B cell (primary cell): ENCODE results near the gene DOK5. TPM values are rescaled to one million over a fixed set of nuclear protein-coding genes. Genes with fewer than 3 reads are reported as not detected.
A peak's percentile ranks its signal among the peaks of the same experiment; 100 is the strongest.

ENCODE experiments used
- ATAC-seq: fragments of 200-7000 bp; cut with Tn5 transposase; one replicate; pipeline ENCODE4 v1.10.0; 2021; ENCODE audit warnings: low read depth, mild to moderate bottlenecking, moderate number of reproducible peaks, moderate library complexity
- CTCF ChIA-PET: fragments of 350-600 bp; sonication (Branson Sonifier 250); formaldehyde crosslinking; loops from one replicate; lab custom pipeline; 2021; ENCODE audit warnings: antibody characterized with exemption, inconsistent platforms; lab: Charles Lee
- POLR2A ChIA-PET: fragments of 350-600 bp; sonication (Branson Sonifier 250); formaldehyde crosslinking; loops from one replicate; lab custom pipeline; 2021; ENCODE audit warnings: antibody characterized with exemption; lab: Charles Lee
- DNase-seq: peaks from one replicate; pipeline ENCODE4 v3.0.0; 2013
- H2AFZ ChIP-seq: 2 replicates; pipeline ENCODE4 v1.6.1; 2012; ENCODE audit warnings: mild to moderate bottlenecking, low read depth, low read length; ENCODE audit not compliant: insufficient read depth, poor library complexity, severe bottlenecking
- H3K27ac ChIP-seq, 2 donors: 1 replicate in 1 of 2; 2 replicates in 1 of 2; pipeline ENCODE4 v1.5.1; 2012 to 2013; ENCODE audit warnings: low read length in 2 of 2, mild to moderate bottlenecking in 2 of 2, moderate library complexity in 1 of 2
- H3K27me3 ChIP-seq, 4 experiments: fragments of 200-600 bp in 1 of 4; sonication (generic) in 1 of 4; replicated peaks in 1 of 4; 1 replicate in 2 of 4; 2 replicates in 2 of 4; pipeline versions ENCODE4 v1.6.1 to v1.7.0; 2013 to 2016; ENCODE audit warnings: low read length in 3 of 4, mild to moderate bottlenecking in 2 of 4, mixed read lengths in 1 of 4, moderate library complexity in 1 of 4; ENCODE audit not compliant: insufficient read depth in 4 of 4, control insufficient read depth in 3 of 4; ENCODE audit errors: control extremely low read depth in 1 of 4
- H3K36me3 ChIP-seq, 2 experiments: replicated peaks in 1 of 2; 1 replicate in 1 of 2; 2 replicates in 1 of 2; pipeline versions ENCODE4 v1.6.1 to v1.7.1; 2013; ENCODE audit warnings: low read length in 1 of 2; ENCODE audit not compliant: insufficient read depth in 2 of 2, control insufficient read depth in 1 of 2; ENCODE audit errors: control extremely low read depth in 1 of 2, extremely low read depth in 1 of 2
- H3K4me1 ChIP-seq, 2 donors: fragments of 200-600 bp in 1 of 2; sonication (generic) in 1 of 2; 1 replicate in 1 of 2; 2 replicates in 1 of 2; pipeline versions ENCODE4 v1.5.1 to v1.6.1; 2013 to 2017; ENCODE audit warnings: low read length in 2 of 2; ENCODE audit not compliant: control insufficient read depth in 2 of 2, insufficient read depth in 2 of 2
- H3K4me2 ChIP-seq: replicated peaks from 2 replicates; pipeline ENCODE3; 2012; ENCODE audit warnings: mild to moderate bottlenecking, low read depth, low read length; ENCODE audit not compliant: poor library complexity, severe bottlenecking
- H3K4me3 ChIP-seq, 5 experiments: fragments of 200-600 bp in 1 of 5; sonication (generic) in 1 of 5; 1 replicate in 3 of 5; 2 replicates in 2 of 5; pipeline versions ENCODE4 v1.5.1 to v1.7.0; 2011 to 2016; ENCODE audit warnings: low read length in 4 of 5, mild to moderate bottlenecking in 4 of 5, low read depth in 2 of 5, control low read depth in 1 of 5, moderate library complexity in 1 of 5; ENCODE audit not compliant: insufficient read depth in 1 of 5; ENCODE audit errors: control extremely low read depth in 1 of 5, extremely low read depth in 1 of 5
- H3K79me2 ChIP-seq: fragments of 200-600 bp; sonication (generic); one replicate; pipeline ENCODE4 v1.6.0; 2016; ENCODE audit warnings: low read length; ENCODE audit not compliant: control insufficient read depth, insufficient read depth
- H3K9ac ChIP-seq: fragments of 200-600 bp; sonication (generic); 2 replicates; pipeline ENCODE4 v1.6.1; 2017; ENCODE audit warnings: mild to moderate bottlenecking, low read length, moderate library complexity
- H3K9me3 ChIP-seq, 3 donors: one replicate each; pipeline versions ENCODE4 v1.6.1 to v1.7.1; 2013; ENCODE audit warnings: low read length in 2 of 3; ENCODE audit not compliant: control insufficient read depth in 2 of 3, insufficient read depth in 1 of 3; ENCODE audit errors: control extremely low read depth in 1 of 3
- H4K20me1 ChIP-seq: 2 replicates; pipeline ENCODE4 v1.6.0; 2012; ENCODE audit warnings: mild to moderate bottlenecking, low read length; ENCODE audit not compliant: insufficient read depth, control insufficient read depth, poor library complexity, severe bottlenecking
- H3K27ac Mint-ChIP-seq: one replicate; pipeline ENCODE4 v1.8.0; 2021; ENCODE audit warnings: mixed read lengths
- H3K27me3 Mint-ChIP-seq: one replicate; pipeline ENCODE4 v1.8.0; 2021; ENCODE audit warnings: mixed read lengths
- H3K4me1 Mint-ChIP-seq: one replicate; pipeline ENCODE4 v1.8.0; 2021; ENCODE audit warnings: mixed read lengths
- H3K4me3 Mint-ChIP-seq: one replicate; pipeline ENCODE4 v1.8.0; 2021; ENCODE audit warnings: mixed read lengths
- H3K9me3 Mint-ChIP-seq: one replicate; pipeline ENCODE4 v1.8.0; 2022; ENCODE audit warnings: mixed read lengths; ENCODE audit not compliant: insufficient read depth
- EZH2 ChIP-seq: IDR thresholded peaks from 2 replicates; pipeline ENCODE4 v1.6.1; 2012; ENCODE audit warnings: borderline replicate concordance, low read depth, mild to moderate bottlenecking, moderate library complexity, low read length; ENCODE audit not compliant: insufficient read depth, poor library complexity, severe bottlenecking
- WGBS: methylation state at CpG from one replicate; pipeline ENCODE4 v1.1.5; 2013; ENCODE audit warnings: missing lambda C conversion rate; ENCODE audit not compliant: insufficient coverage; 5-methylcytosine and 5-hydroxymethylcytosine counted together
- intact Hi-C: fragments of 100-400 bp; cut with micrococcal nuclease; formaldehyde crosslinking; loops from one replicate; pipeline ENCODE4 v1.10.0; 2022
- polyA plus RNA-seq: library from polyadenylated mRNA; depleted of rRNA; stranded (reverse); fragments of >200 nt; gene quantifications from 2 replicates; pipeline ENCODE4 v1.2.3, GENCODE V29; 2012
- total RNA-seq, 2 donors: library from RNA; stranded (reverse); fragments of 120-200 nt in 1 of 2; gene quantifications; 1 replicate in 1 of 2; 2 replicates in 1 of 2; pipeline versions ENCODE4 v1.2.3 to v1.2.4, GENCODE V29; 2013 to 2022
- TF ChIP-seq, protein P1 (sequence below): fragments of 200-600 bp; IDR thresholded peaks from one replicate; pipeline ENCODE4 v1.8.0; 2022; ENCODE audit warnings: antibody characterized with exemption, mild to moderate bottlenecking

DOK5 gene
- total and polyA plus RNA-seq, 2 donors (not counting 1 experiment from before 2014, with no cell fraction given): not detected

DNA sequence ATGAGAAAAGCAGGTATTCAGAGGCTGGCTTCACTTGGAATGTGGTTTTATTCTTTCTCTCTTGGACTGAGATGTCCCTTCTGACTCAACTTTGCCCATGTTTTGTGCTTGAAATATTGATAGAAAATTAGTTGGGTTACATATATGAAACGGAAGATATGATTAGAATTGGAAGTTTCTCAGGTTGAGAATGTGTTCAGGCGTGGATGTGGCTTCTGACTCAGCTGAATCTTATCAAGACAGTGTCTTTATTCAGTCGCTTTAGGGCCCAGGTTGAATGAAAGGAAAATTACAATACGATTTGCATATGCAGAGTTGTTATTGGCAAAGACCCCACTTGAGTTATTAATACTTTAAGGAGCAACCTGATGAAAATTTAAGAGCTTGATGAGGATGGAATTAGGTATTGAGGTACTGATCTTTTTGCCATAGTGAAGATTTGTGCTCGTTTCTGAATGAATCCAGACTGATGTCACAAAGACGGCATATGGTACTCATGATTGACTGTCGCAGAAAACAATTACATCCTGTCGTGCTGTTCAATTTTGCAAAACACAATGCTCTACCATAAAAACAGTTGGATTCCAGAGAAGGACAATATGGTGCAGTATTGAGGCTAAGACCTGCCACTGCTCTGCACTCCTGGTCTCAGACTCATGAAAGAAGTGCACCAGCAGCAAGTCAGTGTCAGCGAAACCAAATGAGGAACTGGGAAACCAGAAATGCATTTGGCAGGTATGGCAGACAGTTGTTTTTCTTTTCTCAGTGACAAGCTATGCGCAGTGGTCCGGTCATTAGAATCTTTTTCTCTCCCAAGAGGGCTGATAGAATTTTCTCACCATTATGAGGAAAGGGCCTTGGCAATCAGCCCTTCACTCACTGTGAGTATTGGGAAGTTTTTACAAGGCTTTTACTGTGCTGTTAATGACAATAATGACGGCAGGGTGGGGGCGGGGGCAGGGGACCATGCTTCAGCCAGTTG, 158.3 kb downstream of the DOK5 start:
- peak overlapping the region in 1 of 5 experiments; percentile 35 for H3K4me3 ChIP-seq
- intact Hi-C loops: no loop called here
- no peak overlapping the region for H3K27ac ChIP-seq
- H3K4me2 ChIP-seq: peak overlapping the region; percentile 58
- Mint-ChIP-seq H3K27ac (peak overlapping the region; percentile 70), H3K9me3 (no peaks in the 10 kb centered on the region), H3K4me3 (peak overlapping the region; percentile 63), H3K27me3 (peaks cover 7% of the 10 kb centered on the region), H3K4me1 (peaks cover 16% of the 10 kb centered on the region)
- CTCF ChIA-PET: interaction anchor here (0.6 to 2.7 kb wide), 3 partner anchors 11 to 14 kb away, joined by 4 to 7 read pairs (median 5); no protein-coding TSS in a partner anchor
- H2AFZ ChIP-seq: peak overlapping the region; percentile 52
- 76% methylated on average over 7 of the region's 13 CpGs for WGBS
- TF ChIP-seq EZH2: no peak
- TF ChIP-seq, protein P1, sequence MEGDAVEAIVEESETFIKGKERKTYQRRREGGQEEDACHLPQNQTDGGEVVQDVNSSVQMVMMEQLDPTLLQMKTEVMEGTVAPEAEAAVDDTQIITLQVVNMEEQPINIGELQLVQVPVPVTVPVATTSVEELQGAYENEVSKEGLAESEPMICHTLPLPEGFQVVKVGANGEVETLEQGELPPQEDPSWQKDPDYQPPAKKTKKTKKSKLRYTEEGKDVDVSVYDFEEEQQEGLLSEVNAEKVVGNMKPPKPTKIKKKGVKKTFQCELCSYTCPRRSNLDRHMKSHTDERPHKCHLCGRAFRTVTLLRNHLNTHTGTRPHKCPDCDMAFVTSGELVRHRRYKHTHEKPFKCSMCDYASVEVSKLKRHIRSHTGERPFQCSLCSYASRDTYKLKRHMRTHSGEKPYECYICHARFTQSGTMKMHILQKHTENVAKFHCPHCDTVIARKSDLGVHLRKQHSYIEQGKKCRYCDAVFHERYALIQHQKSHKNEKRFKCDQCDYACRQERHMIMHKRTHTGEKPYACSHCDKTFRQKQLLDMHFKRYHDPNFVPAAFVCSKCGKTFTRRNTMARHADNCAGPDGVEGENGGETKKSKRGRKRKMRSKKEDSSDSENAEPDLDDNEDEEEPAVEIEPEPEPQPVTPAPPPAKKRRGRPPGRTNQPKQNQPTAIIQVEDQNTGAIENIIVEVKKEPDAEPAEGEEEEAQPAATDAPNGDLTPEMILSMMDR: no peak
- no peaks in the 10 kb centered on the region for H3K27me3 ChIP-seq
- no peaks in the 10 kb centered on the region for H3K79me2 ChIP-seq
- ATAC-seq (peak; percentile 66), DNase-seq (peak; percentile 52)
- no peaks in the 10 kb centered on the region for H3K36me3 ChIP-seq
- H4K20me1 ChIP-seq: no peaks in the 10 kb centered on the region
- H3K9me3 ChIP-seq: no peaks in the 10 kb centered on the region
- peaks cover 8 to 12% of the 10 kb centered on the region in 2 donors for H3K4me1 ChIP-seq
- H3K9ac ChIP-seq: peak overlapping the region; percentile 39
- POLR2A ChIA-PET: no interaction called here

DNA sequence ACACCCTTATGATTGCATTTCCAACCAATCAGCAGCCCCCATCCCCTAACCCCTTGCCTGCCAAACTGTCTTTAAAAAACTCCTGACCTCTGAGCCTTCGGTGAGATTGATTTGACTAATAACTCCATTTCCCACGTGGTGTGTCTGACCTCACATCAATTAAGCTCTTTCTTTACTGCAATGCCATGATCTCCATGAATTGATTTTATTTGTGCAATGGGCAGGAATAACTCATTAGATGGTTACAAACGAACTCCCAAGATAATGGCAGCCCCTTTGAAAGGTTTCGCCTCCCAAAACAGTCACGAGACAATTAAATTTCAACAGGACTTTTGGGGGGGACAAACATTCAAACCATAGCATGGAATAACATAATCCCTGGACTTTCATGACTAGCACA, 161.2 kb downstream of the DOK5 start:
- TF ChIP-seq, protein P1: no peak
- no peak for TF ChIP-seq EZH2
- Histone ChIP-seq H3K36me3 (no peaks in the 10 kb centered on the region), H3K27me3 (no peaks in the 10 kb centered on the region), H3K27ac (no peak overlapping the region), H4K20me1 (no peaks in the 10 kb centered on the region), H3K4me3 (no peak overlapping the region), H3K4me1 (peaks cover 8 to 12% of the 10 kb centered on the region in 2 donors), H3K9ac (no peak overlapping the region), H3K9me3 (no peaks in the 10 kb centered on the region), H3K79me2 (no peaks in the 10 kb centered on the region), H2AFZ (no peak overlapping the region), H3K4me2 (no peak overlapping the region)
- ChIA-PET POLR2A (no interaction called here), CTCF (interaction anchor here (1.4 kb wide), 1 partner anchor 11 kb away, joined by 3 read pairs; no protein-coding TSS in a partner anchor)
- peaks cover 7% of the 10 kb centered on the region for H3K27me3 Mint-ChIP-seq
- H3K4me3 Mint-ChIP-seq: no peak overlapping the region
- DNase-seq: no peak
- H3K4me1 Mint-ChIP-seq: peaks cover 16% of the 10 kb centered on the region
- no peaks in the 10 kb centered on the region for H3K9me3 Mint-ChIP-seq
- H3K27ac Mint-ChIP-seq: no peak overlapping the region
- intact Hi-C loops: no loop called here
- WGBS: 50% methylated on average over 2 of the region's 5 CpGs
- no peak for ATAC-seq
